Stimulated activated CD8-positive, alpha-beta memory T cell treated with anti-CD3 and anti-CD28 coated beads, Interleukin-15, amount 100 ng/mL, for 48 hours (primary cell): ENCODE measurements around the gene RAPGEF4.
A peak's percentile ranks its signal among the peaks of the same experiment; 100 is the strongest.

ENCODE experiments used
- DNase-seq, 2 donors: peaks; one replicate each; pipeline ENCODE4 v3.0.0-alpha.2; 2020; ENCODE audit warnings: low read depth in 2 of 2

RAPGEF4 gene

DNA sequence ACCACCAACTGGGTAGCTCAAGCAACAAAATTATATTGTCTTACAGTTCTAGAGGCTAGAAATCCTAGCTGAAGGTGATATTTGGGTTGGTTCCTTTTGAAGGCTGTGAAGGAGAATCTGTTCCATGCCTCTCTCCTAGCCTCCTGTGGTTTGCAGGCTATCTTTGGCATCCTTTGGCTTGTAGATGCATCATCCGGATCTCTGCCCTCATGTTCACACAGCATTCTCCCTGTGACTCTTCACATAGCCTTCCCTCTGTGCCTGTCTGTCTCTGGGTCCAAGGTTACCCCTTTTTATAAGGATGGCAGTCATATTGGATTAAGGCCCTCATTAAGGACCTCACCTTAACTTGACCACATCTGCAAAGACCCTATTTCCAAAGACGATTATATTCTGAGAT is 261.4 kb downstream of the RAPGEF4 start:
- DNase-seq: no peak

DNA sequence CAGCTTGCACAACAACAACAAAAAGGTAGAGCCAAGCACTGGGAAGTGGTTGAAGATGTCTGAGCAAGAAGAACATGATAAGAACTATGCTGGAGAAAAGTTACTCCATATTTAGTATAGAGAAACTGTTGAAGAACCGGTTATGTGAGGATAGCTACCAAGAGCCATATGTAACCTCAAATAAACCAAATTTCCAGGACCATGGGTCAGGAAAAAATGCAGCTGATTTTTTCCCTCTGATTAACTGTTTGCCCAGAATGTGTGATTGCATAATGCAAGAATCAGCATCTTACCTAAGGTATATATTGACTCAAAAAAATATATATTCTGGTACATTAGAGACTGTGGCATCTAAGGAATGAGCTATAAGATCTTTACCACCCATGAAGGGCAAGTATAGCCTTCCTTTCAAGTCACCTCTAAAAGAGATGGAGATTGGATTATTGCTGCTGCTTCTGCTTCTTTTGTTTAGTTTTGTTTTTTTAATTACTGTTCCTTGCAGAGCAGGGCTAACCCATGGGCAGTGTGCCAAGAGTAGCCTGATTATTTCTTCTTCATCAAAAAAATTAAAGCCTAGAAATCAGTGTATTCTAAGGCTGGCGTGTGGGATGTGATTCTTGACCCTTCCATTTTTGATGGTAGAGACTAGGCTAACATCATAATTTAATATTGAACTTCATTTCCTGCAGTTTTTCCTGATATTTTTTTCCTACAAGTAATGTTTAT is 263.1 kb downstream of the RAPGEF4 start:
- no peak for DNase-seq

DNA sequence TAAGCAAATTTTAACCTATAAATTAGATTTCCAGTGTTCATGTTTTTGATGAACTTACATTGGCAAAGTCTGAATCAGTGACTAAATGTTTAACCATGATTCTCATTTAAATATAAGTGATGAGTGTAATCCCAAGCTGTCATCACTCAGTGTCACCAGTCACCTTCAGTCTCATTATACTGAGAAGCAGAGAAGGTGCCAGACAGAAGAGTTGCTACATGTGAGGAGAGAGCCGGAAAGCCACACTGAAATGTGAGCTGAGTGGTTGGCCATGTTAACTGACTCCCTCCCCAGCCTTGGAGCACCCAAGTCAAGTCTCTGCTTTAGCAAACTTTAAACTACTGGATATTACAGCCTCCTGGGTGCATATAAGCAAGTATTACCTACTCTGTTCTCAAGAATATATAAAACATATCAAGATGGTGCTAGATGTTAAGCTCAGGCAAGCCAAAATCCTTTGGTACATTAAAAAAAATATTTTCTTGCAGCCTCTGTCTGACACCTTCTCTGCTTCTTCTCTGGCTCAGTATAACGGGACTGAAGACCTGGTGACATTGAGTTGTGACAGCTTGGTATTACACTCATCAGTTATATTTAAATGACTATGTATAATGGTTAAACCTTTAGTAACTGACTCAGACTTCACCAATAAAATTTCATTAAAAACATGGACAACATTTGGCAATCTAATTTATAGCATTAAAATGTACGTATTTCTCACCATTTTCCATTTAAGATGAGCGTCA is 264.2 kb downstream of the RAPGEF4 start:
- DNase-seq: no peak

DNA sequence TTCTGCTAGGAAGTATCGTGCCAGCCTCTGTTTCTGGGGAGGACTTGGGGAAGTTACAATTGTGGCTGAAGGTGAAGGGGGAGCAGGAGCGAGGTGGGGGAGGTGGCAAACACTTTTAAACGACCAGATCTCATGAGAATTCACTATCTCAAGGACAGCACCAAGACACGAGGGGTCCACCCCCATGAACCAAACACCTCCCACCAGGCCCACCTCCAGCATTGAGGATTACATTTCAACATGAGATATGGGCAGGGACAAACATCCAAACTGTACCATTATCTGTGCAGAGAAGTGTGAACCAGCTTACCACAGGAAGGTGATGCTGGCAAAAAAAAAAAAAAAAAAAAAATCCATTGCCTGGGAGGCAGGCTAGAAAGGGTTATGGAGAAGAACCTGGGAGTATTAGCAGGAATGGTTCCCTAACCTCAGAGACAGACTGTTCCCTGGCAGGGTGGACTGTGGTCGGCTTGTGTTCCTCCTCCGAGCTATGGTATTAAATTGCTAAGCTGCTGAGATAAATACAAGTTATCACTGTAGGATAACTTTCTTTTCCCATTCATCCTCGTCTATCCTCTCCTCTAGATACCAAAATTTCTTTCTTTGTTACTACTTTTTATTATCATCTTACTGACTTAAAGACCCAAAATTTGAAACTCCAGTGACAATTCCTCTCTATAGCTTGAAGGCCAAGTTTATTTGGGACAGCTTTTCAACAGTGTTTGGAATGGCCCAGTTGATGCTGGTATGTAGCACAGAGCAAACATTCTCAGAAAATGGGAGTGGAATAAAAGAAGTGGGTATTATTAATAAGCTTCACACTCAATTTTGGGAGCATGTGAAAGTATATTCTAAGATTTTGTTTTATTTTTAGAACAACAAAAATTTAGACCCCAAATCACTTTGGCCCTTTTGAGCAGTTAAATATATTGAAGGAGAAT is 266.3 kb downstream of the RAPGEF4 start:
- no peak for DNase-seq

- no peak for DNase-seq
Observed at GRCh38 chr2:173002751-173003541, 267.3 kb downstream of the RAPGEF4 start.

- no peak for DNase-seq
Observed at GRCh38 chr2:173008786-173009185, 273.1 kb downstream of the RAPGEF4 start.

- no peak for DNase-seq
Observed at GRCh38 chr2:173010233-173010632, 274.6 kb downstream of the RAPGEF4 start.

DNA sequence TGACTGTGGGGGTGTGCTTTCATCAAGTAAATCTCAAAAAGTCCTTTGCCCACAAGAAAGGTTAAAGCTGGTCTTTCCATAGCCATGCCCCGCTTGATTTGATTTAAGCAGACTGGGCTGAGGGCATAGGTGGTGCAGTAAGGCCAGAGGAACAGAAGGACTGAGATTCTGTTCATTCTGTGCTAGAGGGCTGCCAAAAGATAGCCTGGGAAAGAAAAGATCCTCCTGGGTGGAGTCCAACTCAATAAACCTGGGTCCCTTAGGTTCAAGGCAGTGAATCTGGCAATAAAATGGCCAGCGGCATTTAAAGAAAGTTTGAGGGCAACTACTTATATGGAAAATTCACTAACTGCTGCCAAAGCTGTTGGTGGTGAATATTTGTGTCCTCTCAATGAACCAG is 280.8 kb downstream of the RAPGEF4 start:
- DNase-seq: no peak

DNA sequence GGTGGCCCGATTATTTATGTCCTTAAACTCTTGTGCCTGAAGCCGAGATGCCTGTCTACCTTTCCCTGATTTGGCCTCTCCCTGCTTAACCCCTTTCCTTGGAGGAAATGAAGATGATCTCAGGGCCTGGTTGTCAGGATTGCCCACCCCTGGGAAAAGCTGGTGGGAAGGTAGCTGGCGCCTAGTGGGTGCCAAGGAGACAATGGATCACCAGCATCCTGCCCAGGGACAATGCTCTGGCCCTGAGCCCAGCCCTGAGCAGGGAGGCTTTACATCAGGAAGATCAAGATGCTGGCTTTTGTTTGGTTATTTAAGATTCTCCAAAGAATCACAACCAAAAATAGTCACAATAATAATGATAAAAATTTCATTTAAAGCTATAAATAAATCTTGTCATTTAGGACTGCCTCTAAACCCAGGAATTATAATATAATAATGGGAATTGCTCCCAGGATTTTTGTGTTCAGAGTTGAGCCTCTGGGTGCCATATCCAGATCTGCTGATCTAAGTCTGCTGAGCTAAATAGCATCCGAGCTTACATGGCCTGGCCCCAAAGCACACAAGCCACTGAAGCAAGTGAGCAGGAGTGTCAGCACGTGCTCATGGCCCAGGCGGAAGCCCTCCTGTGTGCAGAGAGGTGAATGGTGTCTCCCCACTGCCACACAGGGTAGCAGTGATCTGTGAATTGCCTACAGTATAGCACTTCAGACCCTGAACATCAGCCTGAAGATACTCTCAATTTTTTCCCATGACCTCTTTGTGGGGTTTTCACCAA is 282.2 kb downstream of the RAPGEF4 start:
- DNase-seq: no peak

DNA sequence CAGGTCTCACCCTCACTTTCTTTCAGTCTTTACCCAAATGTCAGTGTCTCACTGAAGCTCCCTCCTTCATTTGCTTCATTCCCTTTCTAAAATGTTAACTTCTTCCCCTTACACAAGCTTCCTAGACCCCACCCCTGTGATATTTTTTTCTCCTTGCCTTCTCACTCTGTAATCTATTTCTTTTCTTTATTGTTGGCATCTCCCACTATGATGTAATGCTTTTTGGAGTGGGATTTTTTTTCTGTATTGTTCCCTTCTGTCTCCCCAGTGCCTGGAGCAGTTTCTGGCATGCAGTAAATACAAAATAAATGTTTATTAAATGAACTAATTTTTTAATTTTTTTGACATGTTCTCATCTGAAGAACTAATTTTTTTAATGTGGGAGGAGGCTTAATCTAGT is 284.1 kb downstream of the RAPGEF4 start:
- DNase-seq: no peak

DNA sequence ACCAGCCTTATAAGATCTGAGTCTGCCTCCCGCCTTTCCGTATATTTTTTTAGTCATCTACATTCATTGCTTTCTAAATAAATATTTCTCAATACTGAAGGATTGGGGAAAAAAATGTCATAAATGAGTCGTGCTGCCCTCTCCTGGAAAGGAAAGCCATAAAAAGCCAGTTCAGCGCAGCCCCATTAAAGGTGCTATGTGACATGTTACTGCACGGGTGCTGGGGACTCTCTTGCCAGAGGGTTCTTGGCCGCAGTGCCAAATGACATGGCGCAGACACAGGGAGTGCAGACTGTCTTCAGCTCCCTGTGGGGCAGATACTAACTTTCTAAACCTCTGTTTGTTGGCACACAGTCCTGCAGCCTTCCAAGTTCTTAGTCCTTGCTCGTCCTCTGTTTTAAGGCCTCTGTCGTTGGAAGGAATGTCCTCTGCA is 286.3 kb downstream of the RAPGEF4 start:
- DNase-seq: no peak

GRCh38 chr2:173023718-173024117 is 288.1 kb downstream of the RAPGEF4 start:
- no peak for DNase-seq

- no peak for DNase-seq
Observed at GRCh38 chr2:173026479-173026878, 290.8 kb downstream of the RAPGEF4 start.

DNA sequence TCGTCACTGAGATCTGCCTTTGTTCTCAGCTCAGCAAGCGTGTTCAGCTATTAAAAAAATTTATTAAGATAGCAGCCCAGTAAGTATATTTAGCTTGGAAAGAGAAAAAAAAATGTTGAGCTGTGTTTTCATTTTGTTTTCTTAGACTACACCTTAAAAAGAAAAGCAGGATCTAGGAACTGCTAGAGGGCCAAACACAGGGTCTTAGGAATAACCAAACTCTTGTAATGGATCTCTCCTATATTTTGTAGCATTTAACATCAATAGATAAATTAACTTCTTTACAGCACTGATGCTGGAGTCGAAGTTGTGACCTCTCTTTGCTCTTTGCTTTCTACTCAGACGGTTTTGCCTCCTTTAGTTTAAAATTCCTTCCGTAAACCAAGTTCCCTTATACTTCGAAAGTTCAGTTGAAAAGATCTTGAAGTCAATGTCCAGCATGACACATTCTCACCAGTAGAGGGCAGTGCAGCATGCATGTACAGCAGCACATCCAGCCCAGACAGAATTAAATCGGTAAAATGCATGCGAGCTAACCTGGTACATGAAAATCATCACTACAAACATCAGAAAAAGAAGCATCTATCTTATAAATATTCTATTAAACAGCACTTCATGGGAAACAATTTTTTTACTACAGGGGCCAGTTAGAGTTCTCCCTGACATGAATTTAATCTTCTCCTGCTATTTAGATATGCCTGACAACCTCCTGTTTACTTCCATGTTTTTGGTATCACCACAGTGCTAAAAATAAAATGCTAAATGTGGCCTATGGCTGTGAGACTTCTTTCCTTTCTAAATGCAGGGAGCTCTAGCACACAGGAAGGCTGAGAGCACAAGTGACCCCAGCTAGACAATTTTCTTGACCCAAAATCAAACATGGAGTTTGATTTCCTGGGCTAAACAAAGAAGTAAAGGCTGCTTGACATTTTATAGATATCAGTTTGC is 291.8 kb downstream of the RAPGEF4 start:
- DNase-seq: peak; percentile 20 to 42

DNA sequence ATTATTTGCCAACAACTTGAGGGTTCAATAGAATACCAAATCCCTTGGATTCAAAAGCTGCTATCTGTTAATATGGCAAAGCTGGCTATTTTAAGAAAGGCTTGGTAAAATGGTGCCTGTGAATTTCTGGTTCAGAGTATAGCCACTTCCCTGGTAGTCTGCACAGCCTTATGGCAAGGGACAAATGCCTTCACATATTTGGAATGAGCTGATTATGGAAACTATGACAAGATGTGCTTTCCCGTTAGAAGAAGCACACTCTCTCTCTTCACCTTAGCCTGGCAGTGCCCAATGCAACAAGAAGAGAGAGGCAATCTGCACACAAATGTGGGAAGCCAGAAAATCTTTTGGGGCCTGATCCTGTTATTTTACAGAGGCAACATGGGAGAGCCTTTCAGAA is 292.5 kb downstream of the RAPGEF4 start:
- no peak for DNase-seq

DNA sequence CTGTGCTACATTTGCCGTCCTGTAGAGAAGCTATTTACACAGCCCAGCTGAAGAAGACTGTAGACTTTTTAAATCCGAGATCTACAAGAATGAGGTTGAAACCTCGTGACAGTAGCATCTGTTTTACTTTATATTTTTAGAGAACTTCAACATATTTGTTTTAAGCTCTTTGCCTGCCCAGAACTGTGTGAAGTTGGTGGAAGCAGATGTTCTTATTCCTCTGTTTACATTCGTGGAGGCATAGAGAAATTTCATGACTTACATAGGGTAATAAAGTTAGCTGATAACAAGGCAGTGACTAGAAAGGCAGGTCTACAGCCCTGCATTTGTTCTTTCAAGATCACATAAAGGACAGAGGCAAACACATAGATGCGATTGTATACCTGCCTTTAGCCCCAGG is 293.0 kb downstream of the RAPGEF4 start:
- DNase-seq: no peak

GRCh38 chr2:173030561-173031490 is 295.2 kb downstream of the RAPGEF4 start:
- DNase-seq: no peak

DNA sequence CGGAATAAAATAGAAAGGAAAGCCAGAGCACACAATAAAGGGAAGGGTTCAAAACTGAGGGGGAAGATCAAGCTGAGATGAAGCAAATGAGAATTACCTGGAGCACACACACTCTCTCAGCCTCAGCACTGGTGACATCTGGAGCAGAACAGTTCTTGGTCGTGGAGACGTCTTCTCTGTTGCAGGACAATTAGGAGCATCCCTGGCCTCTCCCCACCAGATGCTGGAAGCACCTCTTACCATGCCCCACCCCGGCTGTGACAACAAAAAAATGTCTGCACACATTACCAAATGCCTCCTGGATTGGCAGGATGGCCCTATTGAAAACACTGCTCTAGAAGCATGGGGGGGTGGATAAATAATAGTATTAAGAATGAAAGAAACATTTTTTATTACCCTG is 296.4 kb downstream of the RAPGEF4 start:
- DNase-seq: no peak
